ENCODE measurements around the gene TOGARAM2.

DNA sequence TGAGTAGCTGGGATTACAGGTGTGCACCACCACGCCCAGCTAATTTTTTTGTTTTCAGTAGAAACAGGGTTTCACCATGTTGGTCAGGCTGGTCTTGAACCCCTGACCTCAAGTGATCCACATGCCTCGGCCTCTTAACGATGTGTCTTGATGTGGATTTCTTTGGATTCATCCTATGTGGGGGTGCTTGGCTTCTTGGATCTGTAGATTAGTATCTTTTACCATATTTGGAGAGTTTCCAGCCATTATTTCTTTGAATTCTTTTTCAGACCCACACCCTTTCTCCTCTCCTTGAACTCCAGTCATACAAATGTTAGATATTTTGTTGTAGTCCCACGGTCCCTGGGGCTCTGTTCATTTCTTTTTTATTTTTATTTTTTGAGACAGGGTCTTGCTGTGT lies 6.8 kb upstream of the TOGARAM2 start:
- TF ChIP-seq, protein P1, sequence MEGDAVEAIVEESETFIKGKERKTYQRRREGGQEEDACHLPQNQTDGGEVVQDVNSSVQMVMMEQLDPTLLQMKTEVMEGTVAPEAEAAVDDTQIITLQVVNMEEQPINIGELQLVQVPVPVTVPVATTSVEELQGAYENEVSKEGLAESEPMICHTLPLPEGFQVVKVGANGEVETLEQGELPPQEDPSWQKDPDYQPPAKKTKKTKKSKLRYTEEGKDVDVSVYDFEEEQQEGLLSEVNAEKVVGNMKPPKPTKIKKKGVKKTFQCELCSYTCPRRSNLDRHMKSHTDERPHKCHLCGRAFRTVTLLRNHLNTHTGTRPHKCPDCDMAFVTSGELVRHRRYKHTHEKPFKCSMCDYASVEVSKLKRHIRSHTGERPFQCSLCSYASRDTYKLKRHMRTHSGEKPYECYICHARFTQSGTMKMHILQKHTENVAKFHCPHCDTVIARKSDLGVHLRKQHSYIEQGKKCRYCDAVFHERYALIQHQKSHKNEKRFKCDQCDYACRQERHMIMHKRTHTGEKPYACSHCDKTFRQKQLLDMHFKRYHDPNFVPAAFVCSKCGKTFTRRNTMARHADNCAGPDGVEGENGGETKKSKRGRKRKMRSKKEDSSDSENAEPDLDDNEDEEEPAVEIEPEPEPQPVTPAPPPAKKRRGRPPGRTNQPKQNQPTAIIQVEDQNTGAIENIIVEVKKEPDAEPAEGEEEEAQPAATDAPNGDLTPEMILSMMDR (tag by site-specific recombination; IDR thresholded peaks at IDR 0.05), result no peak
- TF ChIP-seq YY1 (tag by site-specific recombination; IDR thresholded peaks at IDR 0.05) (no peak), BCL11A (tag by site-specific recombination; IDR thresholded peaks at IDR 0.05; ENCODE audit: low read depth) (no peak), ZNF223 (tag by site-specific recombination; IDR thresholded peaks at IDR 0.05) (no peak), MYNN (tag by site-specific recombination; IDR thresholded peaks at IDR 0.05; ENCODE audit: borderline replicate concordance) (no peak), ZNF843 (tag by site-specific recombination; IDR thresholded peaks at IDR 0.05) (no peak), HOXA7 (CRISPR knock-in tag; IDR thresholded peaks at IDR 0.05; ENCODE audit: borderline replicate concordance) (no peak), ZNF677 (tag by site-specific recombination; IDR thresholded peaks at IDR 0.05) (no peak), MEIS1 (CRISPR knock-in tag; IDR thresholded peaks at IDR 0.05; ENCODE audit: borderline replicate concordance) (no peak), TRIM28 (IDR thresholded peaks at IDR 0.05; ENCODE audit: borderline replicate concordance, low read length) (no peak), TCF7L2 (IDR thresholded peaks at IDR 0.05; ENCODE audit: borderline replicate concordance, low read depth, low read length) (no peak)
- TF ChIP-seq, protein P2, sequence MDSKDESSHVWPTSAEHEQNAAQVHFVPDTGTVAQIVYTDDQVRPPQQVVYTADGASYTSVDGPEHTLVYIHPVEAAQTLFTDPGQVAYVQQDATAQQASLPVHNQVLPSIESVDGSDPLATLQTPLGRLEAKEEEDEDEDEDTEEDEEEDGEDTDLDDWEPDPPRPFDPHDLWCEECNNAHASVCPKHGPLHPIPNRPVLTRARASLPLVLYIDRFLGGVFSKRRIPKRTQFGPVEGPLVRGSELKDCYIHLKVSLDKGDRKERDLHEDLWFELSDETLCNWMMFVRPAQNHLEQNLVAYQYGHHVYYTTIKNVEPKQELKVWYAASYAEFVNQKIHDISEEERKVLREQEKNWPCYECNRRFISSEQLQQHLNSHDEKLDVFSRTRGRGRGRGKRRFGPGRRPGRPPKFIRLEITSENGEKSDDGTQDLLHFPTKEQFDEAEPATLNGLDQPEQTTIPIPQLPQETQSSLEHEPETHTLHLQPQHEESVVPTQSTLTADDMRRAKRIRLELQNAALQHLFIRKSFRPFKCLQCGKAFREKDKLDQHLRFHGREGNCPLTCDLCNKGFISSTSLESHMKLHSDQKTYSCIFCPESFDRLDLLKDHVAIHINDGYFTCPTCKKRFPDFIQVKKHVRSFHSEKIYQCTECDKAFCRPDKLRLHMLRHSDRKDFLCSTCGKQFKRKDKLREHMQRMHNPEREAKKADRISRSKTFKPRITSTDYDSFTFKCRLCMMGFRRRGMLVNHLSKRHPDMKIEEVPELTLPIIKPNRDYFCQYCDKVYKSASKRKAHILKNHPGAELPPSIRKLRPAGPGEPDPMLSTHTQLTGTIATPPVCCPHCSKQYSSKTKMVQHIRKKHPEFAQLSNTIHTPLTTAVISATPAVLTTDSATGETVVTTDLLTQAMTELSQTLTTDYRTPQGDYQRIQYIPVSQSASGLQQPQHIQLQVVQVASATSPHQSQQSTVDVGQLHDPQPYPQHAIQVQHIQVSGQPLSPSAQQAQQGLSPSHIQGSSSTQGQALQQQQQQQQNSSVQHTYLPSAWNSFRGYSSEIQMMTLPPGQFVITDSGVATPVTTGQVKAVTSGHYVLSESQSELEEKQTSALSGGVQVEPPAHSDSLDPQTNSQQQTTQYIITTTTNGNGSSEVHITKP (tag by site-specific recombination; IDR thresholded peaks at IDR 0.05), result no peak
- TF ChIP-seq, protein P3, sequence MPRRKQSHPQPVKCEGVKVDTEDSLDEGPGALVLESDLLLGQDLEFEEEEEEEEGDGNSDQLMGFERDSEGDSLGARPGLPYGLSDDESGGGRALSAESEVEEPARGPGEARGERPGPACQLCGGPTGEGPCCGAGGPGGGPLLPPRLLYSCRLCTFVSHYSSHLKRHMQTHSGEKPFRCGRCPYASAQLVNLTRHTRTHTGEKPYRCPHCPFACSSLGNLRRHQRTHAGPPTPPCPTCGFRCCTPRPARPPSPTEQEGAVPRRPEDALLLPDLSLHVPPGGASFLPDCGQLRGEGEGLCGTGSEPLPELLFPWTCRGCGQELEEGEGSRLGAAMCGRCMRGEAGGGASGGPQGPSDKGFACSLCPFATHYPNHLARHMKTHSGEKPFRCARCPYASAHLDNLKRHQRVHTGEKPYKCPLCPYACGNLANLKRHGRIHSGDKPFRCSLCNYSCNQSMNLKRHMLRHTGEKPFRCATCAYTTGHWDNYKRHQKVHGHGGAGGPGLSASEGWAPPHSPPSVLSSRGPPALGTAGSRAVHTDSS (tag by site-specific recombination; IDR thresholded peaks at IDR 0.05), result no peak
- TF ChIP-seq, protein P4, sequence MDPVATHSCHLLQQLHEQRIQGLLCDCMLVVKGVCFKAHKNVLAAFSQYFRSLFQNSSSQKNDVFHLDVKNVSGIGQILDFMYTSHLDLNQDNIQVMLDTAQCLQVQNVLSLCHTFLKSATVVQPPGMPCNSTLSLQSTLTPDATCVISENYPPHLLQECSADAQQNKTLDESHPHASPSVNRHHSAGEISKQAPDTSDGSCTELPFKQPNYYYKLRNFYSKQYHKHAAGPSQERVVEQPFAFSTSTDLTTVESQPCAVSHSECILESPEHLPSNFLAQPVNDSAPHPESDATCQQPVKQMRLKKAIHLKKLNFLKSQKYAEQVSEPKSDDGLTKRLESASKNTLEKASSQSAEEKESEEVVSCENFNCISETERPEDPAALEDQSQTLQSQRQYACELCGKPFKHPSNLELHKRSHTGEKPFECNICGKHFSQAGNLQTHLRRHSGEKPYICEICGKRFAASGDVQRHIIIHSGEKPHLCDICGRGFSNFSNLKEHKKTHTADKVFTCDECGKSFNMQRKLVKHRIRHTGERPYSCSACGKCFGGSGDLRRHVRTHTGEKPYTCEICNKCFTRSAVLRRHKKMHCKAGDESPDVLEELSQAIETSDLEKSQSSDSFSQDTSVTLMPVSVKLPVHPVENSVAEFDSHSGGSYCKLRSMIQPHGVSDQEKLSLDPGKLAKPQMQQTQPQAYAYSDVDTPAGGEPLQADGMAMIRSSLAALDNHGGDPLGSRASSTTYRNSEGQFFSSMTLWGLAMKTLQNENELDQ (tag by site-specific recombination; IDR thresholded peaks at IDR 0.05; ENCODE audit: low read depth), result no peak
